HG03571 (cell line): ENCODE results near the gene FAM110D.

Experiments
- ATAC-seq: cut with Tn5 transposase; IDR thresholded peaks from one replicate; pipeline ENCODE4 v1.9.1; 2021; ENCODE audit not compliant: unreplicated experiment

FAM110D gene

DNA sequence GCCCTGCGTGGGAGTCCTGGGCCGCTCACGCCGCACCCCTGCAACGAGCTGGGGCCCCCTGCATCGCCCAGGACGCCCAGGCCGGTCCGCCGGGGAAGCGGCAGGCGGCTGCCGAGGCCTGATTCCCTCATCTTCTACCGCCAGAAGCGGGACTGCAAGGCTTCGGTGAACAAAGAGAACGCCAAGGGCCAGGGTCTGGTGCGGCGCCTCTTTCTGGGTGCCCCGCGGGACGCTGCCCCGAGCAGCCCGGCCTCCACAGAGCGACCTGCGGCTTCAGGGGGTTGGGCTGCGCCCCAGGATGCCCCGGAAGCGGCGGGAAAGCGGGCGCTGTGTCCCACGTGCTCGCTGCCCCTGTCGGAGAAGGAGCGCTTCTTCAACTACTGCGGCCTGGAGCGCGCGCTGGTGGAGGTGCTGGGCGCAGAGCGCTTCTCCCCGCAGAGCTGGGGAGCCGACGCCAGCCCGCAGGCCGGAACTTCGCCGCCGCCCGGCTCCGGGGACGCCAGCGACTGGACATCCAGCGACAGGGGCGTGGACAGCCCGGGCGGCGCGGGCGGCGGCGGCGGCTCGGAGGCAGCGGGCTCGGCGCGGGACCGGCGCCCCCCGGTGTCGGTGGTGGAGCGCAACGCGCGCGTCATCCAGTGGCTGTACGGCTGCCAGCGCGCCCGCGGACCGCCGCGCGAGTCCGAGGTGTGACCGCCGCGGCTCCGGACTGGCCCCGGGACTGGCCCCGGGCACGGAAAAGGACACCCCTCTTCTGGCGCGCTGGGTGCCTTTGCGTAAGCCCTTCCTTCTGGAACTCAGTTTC is 2.7 kb downstream of the FAM110D start:
- no peak for ATAC-seq

DNA sequence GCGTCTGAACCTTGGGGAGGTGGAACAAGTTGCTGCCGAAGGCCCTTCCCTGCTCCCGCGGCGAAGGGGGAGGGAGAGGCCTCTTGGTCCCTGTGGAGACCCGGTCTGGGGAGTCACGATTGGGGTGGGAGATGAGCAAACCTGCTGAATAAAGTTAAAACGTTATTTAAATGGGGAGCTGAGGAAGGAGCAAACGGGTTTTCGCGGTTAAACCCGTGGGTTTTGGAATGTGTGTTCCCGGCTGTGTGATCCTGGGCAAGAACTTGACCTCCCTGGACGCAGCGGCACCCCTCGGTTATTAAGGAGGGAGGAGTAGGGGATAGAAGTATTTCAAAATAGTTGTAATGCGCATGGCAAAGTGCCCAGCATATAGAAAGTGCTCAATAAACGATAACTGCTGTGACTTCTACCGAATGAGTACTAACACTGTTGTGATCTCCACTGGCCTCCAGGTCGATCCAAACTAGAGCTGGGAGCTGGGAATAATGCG is 3.4 kb downstream of the FAM110D start:
- ATAC-seq, result no peak

GRCh38 chr1:26163684-26164035 is 4.8 kb downstream of the FAM110D start:
- ATAC-seq, result no peak

GRCh38 chr1:26164036-26164860 is 5.4 kb downstream of the FAM110D start:
- ATAC-seq, result no peak

GRCh38 chr1:26164861-26165842 is 6.3 kb downstream of the FAM110D start:
- ATAC-seq, result no peak

DNA sequence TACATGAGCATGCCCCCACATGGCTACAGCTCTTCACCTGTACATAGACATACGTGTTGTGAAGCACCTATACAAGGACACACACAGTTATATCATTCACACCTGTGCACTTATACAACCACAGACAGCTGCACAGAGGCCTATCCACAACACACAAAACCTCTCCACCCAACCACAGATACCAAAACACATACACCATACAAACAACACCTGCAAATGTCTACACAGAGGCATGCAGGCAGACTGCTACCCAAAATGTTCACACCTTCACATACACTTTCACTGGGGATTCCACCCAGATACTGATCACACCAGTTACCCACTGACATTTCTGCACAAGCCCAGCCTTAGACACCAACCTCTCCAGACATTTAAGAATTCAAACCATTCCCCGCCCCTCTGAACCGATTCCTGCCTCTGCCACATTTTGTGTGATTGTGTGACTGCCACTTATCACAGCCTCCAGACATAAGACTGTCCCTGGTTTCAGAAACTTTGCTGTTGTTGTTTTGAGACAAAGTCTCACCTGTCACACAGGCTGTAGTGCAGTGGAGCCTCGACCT is 7.9 kb downstream of the FAM110D start:
- ATAC-seq, result no peak

DNA sequence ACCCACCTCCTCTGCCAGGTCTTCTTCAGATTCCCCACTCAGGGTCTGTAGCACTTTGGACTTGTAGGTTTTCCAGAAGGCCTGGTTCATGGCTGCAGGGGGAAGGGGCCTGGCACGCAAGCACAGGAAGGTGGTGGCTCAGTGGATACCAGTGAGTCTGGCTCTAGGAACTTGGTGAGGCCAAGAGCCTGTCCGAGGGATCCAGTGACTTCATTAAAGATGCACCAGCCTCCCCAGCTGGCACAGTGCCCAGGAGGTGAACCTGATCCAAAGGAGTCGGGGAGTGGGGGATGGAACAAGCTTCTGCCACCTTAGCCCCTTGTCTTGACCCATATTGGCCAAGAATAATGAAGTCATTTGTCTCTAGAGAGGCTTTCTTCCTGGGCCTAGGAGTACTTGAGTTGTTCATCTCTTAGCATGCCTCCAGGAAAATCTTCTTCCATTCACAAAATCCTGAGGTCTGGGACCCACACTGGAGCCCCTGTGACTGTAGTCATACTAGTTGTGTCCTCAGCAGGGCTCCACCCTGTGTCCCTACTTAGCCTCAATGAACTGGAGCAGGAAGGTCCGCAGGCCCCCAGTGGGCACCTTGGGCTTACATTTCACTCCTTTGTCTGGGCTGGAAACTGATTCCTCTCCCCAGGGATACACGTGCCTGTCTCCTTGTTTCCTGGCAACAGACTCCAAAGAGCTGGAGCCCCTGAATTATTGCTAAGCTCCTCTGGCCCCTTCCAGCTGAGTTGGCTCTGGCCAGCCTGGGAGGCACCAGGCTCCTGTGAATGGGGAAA is 9.7 kb downstream of the FAM110D start, which contains the start of gene C1orf232:
TSS of gene C1orf232 (minus strand) at position 554 of the 788 bp plus-strand sequence. CDS start at position 90, 464 bp downstream.
- ATAC-seq, result no peak

- no peak for ATAC-seq
Observed at GRCh38 chr1:26169198-26169554, 10.3 kb downstream of the FAM110D start.

GRCh38 chr1:26169669-26170471 is 11.0 kb downstream of the FAM110D start, which contains the start of gene ZNF593:
TSS of gene ZNF593 (plus strand) at chr1:26169908. CDS start at chr1:26169984, 76 bp downstream.
- peak; percentile 84 for ATAC-seq

DNA sequence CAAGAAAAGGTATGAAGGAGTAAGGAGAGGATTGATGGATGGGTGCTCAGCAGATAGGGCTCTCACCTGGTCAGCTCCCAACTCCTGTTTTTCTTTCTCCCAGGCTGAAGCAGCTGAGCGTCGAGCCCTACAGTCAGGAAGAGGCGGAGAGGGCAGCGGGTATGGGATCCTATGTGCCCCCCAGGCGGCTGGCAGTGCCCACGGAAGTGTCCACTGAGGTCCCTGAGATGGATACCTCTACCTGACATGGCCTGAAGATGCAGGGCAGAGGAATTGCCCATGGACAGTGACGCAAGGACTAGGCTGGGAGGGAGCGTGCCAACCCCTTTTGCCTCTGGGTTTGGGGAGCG is 11.6 kb downstream of the FAM110D start:
- no peak for ATAC-seq

GRCh38 chr1:26171084-26172072 is 12.5 kb downstream of the FAM110D start, which contains the start of gene ZNF593OS:
TSS of gene ZNF593OS (minus strand) at chr1:26171832. CDS start at chr1:26171661, 171 bp downstream.
- no peak for ATAC-seq

DNA sequence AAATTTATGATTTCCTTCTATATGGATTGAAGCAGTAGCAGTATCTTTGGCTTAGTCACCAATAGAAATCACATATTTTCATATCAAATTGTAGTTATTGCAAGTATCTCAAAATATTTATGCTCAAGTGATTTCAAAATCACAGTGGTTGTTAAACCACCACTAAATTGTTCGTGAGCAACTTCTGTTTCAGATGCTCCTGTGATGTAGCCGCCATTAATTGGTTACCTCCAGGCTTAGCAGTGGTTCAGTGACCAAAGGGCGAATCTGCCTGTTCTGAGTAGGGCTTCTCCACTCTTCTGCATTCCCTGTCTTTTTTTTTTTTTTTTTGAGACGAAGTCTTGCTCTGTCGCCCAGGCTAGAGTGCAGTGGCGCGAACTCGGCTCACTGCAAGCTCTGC is 16.5 kb downstream of the FAM110D start:
- ATAC-seq, result no peak

DNA sequence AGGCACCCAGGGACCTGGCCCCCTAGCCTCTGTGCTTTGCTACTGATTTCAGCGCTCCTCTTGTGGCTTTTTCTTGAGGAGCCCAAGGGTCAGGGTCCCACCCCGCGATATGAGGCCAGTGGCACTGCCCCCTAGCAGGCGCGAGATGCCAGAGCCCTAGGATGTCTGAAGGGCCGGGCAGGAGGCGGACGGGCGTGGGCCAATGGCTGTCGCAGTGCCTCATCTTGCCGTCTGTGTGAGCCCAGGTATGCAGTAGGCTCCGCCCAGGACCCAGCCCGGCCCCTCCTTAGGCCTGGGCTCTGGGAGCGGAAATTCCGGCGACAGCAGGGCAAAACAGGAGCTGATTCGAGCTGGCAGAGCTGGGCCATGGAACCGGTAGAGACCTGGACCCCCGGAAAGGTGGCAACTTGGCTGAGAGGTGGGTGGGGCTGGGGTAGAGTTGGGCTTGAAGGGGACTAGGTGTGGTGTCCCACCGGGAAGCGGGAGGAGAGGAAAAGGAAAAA is 18.4 kb downstream of the FAM110D start, which contains the start of gene CNKSR1:
TSS of gene CNKSR1 (plus strand) at position 310 of the 503 bp plus-strand sequence. CDS start at position 367, 57 bp downstream.
- no peak for ATAC-seq

- no peak for ATAC-seq
Observed at GRCh38 chr1:26180010-26180506, 21.2 kb downstream of the FAM110D start.

- ATAC-seq, result no peak
Observed at GRCh38 chr1:26181586-26182382, 22.9 kb downstream of the FAM110D start.

DNA sequence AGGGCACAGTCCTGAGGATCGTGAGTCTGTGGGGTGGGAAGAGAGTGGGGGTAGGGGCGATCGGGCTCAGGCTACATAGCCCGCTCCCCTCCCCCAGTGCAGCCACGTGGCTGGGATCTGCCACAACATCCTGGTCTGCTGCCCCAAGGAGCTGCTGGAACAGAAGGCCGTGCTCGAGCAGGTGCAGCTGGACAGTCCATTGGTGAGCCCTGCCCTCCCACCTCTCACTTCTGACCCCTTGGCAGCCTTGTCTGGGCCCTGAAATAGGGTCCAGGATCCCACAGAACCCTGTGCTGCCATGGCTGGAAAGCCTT is 23.5 kb downstream of the FAM110D start:
- ATAC-seq, result no peak
